Measurements from ENCODE around the gene SLC6A8.

The SLC6A8 gene

GRCh38 chrX:153648358-153649177, 39.2 kb upstream of the SLC6A8 start:
- no peak for DNase-seq (ENCODE audit: low spot score)

GRCh38 chrX:153649178-153649914, 38.4 kb upstream of the SLC6A8 start:
- DNase-seq (ENCODE audit: low spot score) = peak; percentile 54

GRCh38 chrX:153649915-153650782, 37.6 kb upstream of the SLC6A8 start:
- no peak for DNase-seq (ENCODE audit: low spot score)

GRCh38 chrX:153650959-153651358, 36.8 kb upstream of the SLC6A8 start:
- no peak for DNase-seq (ENCODE audit: low spot score)

GRCh38 chrX:153651540-153652079, 36.1 kb upstream of the SLC6A8 start:
- DNase-seq (ENCODE audit: low spot score) = peak; percentile 33

- DNase-seq (ENCODE audit: low spot score) = no peak
Measured at GRCh38 chrX:153653556-153653955, 34.2 kb upstream of the SLC6A8 start.

GRCh38 chrX:153657161-153657560, 30.6 kb upstream of the SLC6A8 start:
- DNase-seq (ENCODE audit: low spot score) = no peak

- DNase-seq (ENCODE audit: low spot score) = no peak
Measured at GRCh38 chrX:153659268-153659667, 28.5 kb upstream of the SLC6A8 start.

GRCh38 chrX:153662266-153662665, 25.5 kb upstream of the SLC6A8 start:
- DNase-seq (ENCODE audit: low spot score) = no peak

- DNase-seq (ENCODE audit: low spot score) = no peak
Measured at GRCh38 chrX:153665726-153666306, 21.9 kb upstream of the SLC6A8 start.

GRCh38 chrX:153667281-153667955, 20.3 kb upstream of the SLC6A8 start:
- DNase-seq (ENCODE audit: low spot score) = no peak

GRCh38 chrX:153667956-153668396, 19.8 kb upstream of the SLC6A8 start:
- peak; percentile 74 for DNase-seq (ENCODE audit: low spot score)

GRCh38 chrX:153668423-153669173, 19.1 kb upstream of the SLC6A8 start:
- DNase-seq (ENCODE audit: low spot score) = no peak

- no peak for DNase-seq (ENCODE audit: low spot score)
Measured at GRCh38 chrX:153669174-153669890, 18.4 kb upstream of the SLC6A8 start.

GRCh38 chrX:153669901-153670731, 17.6 kb upstream of the SLC6A8 start:
- DNase-seq (ENCODE audit: low spot score) = no peak

- DNase-seq (ENCODE audit: low spot score) = no peak
Measured at GRCh38 chrX:153670748-153671588, 16.8 kb upstream of the SLC6A8 start.

GRCh38 chrX:153671589-153672530, 15.9 kb upstream of the SLC6A8 start:
- DNase-seq (ENCODE audit: low spot score) = no peak
